Pons (tissue), 1 donor: ENCODE measurements around the gene MRPL40.

Experiments used
- DNase-seq: peaks from one replicate; pipeline ENCODE4 v3.0.0-alpha.2; 2016; ENCODE audit warnings: low spot score

MRPL40 gene

DNA sequence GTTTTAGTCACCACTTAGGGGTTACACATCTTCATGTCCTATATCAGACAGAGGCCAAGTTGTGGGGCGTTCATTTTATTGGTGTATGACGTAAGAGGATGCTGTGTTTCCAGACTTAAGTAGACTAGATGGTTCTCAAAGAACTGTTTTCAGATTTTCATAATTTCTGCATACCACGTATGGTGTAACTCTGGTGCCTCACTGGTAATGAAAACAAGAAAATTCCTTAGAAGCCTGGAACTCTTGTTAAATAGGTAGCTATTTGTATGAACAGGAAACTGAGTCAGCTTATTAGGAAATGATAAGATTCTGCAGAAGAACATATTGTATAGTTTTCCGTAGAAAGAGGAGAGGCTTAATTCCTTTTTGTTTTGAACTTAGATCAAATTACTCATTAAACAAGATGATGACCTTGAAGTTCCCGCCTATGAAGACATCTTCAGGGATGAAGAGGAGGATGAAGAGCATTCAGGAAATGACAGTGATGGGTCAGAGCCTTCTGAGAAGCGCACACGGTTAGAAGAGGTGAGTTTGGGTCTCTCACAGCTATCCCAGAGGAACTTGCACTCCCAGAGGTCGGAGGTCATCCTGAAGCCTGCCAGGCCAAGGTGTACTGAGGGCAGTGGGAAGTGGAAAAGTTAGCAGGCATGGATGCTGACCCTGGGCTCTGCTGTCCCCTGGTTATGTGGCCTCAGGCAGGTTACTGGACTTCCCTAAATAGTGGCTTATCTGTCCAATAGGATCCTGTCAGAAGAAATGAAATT, 51.3 kb downstream of the MRPL40 start:
- no peak for DNase-seq
